SK-N-MC (cell line): ENCODE measurements around the gene RGS16.

ENCODE experiments used
- EZH2 ChIP-seq: fragments of 200-600 bp; sonication (generic); IDR thresholded peaks from one replicate; pipeline ENCODE4 v1.6.1; 2017; ENCODE audit warnings: antibody characterized with exemption
- FOXP2 ChIP-seq: optimal IDR thresholded peaks from 2 replicates; pipeline ENCODE3; 2011; ENCODE audit warnings: mild to moderate bottlenecking, moderate library complexity; ENCODE audit not compliant: insufficient read depth; ENCODE audit errors: extremely low read length, control extremely low read depth
- POLR2AphosphoS5 ChIP-seq: IDR thresholded peaks from 2 replicates; pipeline ENCODE4 v1.6.1; 2012; ENCODE audit warnings: mild to moderate bottlenecking, low read depth, low read length, borderline replicate concordance

- TF ChIP-seq POLR2AphosphoS5 (no peak), EZH2 (no peak), FOXP2 (no peak)
These were observed 5.9 kb downstream of the RGS16 start for GRCh38 chr1:182598296-182598695.
